T-helper 2 cell (primary cell): Measurements from ENCODE around the gene NDUFAF4.

Source experiments
- DNase-seq, 5 experiments: peaks; one replicate each; pipeline versions ENCODE4 v3.0.0 to v3.0.0-alpha.2; 2012 to 2022
- total RNA-seq, 2 donors: gene quantifications; one replicate each; lab custom pipeline; 2026; lab: John Stamatoyannopoulos, UW

NDUFAF4 gene
- total RNA-seq: 17.8 to 18.7 reads per million in 2 donors

DNA sequence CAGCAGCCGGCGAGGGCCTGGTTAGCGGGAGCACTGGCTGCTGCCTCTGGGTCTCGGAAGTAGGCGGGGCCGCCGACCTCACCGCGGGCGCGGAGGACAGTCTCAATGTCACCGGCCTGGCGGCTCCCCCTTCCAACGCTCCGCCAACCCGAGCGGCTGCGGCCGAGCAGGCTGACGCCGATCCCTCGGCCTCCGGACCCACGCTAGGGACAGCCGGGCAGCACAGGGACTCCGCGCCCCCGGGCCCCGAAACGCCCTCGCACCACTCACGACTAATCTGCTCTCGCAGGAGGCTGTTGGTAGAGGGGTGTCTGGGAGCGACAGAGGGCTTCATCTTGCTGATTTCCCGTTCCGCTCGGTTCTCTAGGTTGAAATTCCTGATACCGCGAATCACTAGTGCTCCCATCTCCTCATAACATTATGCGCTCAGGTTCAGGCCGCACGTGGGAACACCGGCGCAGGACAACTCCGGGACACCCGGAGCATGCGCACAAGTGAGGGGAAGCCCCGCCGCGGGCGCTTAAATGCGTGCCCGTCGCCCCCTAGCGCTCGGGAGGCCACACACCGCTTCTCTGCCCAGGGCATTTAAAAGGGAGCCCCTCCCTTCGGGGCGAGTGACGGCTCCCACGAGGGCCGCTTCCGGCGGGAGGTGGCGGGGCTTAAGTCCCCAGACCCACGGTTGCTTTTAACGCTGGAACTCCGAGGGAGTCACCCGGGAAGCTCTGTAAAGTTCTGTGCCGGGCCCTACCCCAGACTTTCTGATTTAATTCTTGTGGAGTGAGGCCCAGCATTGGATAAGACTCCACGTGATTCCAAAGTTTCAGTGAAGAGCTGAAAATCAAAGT lies at the start of gene NDUFAF4:
TSS of gene NDUFAF4 (minus strand) at position 496 of the 845 bp plus-strand sequence. CDS start at position 406, 90 bp downstream.
- peak; percentile 93 to 95 (median 93) for DNase-seq

DNA sequence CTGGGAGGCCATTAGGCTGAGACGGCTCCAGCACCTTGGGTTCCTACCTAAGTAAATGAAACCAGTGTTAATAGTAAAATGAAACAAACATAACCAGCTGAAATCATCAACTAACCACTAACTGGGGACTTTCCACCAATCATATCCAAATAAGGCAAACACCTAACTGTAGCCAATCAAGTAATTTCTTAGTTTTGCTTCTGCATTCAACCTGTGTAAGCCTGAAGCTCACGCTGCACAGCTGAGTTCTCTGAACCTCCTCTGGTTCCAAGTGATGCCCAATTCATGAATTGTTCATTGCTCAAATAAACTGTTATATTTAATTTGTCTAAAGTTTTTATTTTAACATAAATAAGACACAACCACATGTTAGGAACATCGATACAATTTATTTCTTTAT lies 49.4 kb upstream of the NDUFAF4 start:
- peak in 1 of 5 experiments; percentile 73 for DNase-seq

DNA sequence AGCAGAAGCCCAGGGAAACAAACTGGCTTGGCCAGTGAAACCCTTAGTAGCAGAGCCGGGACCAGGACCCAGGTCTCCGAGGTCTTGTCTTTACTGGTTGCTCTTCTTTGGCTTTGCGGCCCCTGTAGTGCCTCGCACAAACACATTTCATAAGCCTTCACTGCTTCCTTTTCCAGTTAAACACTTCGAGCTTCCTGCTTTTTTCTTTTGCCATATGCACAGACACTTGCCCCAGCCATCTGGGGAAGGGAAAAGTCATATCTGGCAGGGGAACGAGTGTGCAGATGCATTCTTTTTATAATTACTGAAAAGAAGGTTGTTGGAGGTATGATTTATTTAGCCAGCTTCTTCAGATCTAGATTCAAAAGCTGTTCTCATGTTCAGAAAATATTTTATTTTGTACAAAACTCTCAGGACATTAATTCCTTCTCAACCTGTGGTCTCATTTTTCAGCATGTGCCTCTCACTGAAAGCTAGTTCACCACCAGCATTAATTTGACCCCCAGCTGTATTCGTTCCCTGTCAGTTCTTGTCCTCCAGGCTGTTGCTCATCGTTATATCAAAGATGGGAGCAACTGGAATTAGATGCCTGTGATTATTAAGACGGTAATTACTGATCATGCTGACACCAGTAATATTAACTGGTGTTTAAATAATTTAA lies 46.0 kb upstream of the NDUFAF4 start:
- no peak for DNase-seq

DNA sequence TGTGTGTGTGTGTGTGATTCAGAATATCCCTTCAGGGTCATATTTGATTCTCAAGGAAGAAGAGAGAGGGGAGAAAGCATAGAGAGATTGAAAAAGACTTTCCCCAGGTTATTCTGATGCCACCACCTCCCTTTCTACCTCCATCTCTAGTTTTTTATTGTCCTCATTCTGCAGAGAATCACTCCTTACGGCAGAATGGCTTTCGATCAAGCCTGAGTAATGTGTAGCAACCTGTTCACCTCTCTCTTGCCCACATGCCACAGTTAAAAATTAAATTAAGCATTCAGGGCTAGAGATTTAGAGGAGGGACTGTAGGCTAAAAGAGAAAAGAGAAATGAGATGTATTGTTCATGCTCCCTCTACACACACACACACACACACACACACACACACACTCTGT lies 45.0 kb upstream of the NDUFAF4 start:
- DNase-seq: no peak

DNA sequence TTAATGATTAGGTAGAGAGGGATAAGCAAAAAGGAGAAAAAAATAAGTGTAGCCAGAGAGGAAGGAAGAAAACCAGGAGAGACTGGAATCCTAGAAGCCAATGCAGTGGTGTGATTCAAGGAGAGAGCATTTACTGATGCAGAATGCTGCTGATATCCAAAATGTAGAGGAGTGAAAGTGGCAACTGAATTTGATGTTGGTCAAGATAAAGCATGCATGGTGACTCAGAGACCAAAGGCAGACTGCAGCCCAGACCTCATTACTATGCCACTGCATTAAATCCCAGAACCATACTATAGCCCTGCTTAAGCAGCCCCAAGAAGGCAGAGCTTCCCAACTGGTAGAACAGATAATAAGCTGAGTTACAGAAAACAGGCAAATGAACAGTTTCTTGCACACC lies 42.6 kb upstream of the NDUFAF4 start:
- peak in 1 of 5 experiments; percentile 47 for DNase-seq

DNA sequence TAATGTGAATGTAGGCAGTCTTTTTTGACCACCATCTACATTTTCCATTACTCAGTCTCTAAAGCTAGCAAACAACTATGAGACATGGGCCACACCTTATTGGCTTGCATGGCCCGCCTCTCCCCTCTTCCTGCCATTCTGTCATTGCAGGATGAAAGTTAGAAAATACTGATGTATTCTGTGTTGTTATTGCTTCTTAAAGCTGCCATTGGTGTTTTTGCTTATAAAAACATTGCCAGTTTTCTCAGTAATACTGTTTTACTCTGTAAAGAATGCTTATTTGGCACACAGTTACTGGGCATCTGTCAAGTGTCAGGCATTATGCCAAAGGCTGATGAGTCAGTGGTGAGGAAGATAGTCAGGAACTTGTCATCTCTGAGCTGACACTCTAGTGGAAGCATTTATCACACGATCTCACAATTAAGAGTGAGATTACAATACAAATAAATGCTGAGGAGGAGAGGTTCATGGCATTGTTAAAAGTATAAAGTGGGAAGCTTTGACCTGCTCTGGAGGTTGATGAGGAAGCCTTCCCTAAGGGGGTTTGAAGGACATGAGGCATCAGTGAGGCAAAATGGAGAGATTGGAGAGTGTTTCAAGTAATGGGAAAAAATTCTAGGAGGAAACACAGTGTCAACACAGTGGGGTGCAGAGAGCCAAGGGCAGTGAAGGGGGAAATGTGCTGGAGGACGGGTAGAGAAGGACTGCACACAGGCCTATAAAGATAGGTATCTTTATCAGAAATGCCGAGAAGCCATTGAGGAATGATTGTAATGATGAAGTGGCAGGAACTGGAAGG lies 41.5 kb upstream of the NDUFAF4 start:
- DNase-seq: peak in 1 of 5 experiments; percentile 43

DNA sequence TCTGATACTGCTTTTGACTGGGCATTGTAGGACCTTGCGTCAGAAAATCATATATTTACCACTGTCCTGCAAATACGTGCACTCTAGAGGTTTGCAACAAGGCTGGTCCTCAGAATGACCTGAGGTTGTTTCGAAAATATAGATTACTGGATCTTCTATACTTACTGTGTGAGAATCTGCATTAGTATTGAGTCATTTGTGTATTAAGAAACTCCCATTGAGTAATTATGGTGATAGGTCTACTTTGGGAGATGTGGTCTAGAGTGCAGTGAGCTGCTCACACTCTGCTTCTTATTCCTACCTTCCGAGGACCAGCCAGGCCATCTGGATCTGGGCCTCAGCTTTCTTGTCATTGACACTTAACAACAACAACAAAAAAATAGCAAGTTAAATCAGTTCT lies 36.4 kb upstream of the NDUFAF4 start:
- no peak for DNase-seq

DNA sequence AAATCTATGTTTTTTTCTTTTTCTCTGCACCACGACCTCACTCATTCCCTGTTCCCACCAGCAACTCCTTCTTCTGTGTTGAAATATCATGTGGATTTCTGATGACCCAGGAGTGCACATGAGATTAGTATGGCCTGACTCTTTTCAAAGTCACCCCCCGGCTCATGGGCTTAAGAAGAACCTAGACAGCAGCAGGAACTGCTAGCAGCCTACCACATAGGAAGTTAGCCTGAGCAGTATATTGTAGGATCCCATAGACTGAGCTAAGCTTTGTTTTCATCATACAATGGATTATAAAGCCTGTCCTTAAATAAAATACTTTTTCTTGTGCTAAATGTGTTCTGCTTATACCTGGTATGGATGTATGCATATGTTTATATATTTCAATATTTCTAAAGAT lies 33.5 kb upstream of the NDUFAF4 start:
- DNase-seq: no peak

DNA sequence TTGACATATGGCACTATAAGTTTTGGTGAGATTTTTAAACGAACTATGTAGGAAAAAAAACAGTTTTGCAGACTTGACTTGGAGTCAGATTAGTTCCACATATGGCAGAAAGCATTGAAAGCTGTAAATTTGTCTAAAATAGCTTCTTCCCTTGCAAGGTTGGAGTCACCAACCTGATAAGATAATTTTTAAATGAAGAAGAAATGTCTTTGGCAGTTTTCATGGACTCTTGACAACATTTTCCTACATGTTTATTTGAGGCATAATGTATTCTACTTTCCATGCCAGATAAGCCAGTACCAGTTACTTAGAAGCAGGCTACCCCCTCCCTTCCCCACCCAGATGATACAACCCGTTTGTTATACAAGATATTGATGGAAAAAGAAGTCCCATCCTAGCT lies 32.0 kb upstream of the NDUFAF4 start:
- DNase-seq: no peak

DNA sequence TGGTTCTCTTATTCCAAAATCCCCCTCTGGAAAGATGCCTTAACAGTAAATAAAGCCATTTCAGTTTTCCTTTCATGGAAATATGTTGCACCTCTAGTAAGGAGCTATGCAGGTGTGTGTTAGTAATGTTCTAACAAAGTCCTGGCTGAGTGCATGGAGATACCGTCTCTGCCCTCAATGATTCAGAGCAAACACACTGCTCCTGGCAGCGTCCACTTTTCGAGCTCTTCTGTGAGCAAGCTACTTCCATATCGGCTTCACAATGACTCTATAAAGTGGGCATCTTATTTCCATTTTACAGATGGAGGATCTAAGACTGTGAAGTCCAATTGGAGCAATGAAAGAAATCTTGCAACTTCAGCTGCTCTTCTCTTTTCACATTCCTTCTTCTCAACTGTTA lies 30.0 kb upstream of the NDUFAF4 start:
- no peak for DNase-seq

DNA sequence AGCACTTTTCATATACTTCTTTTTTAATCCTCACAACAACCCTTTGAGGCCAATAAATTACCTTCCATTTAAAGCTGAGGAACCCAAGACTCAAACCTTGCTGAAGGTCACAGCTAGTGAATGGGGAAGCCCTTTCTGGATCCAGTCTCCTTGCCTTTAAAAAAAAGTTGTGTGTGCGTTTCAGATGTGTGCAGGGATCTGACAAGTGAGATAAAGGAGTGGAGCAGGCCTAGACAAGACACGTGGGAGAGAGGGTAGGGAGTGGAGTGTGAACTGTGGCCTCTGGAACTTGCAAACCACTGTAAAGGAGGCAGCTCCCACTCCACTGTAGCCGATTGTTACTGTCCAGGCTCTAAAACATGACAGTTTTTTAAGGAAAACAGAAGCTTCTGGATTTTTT lies 28.7 kb upstream of the NDUFAF4 start:
- DNase-seq: no peak

DNA sequence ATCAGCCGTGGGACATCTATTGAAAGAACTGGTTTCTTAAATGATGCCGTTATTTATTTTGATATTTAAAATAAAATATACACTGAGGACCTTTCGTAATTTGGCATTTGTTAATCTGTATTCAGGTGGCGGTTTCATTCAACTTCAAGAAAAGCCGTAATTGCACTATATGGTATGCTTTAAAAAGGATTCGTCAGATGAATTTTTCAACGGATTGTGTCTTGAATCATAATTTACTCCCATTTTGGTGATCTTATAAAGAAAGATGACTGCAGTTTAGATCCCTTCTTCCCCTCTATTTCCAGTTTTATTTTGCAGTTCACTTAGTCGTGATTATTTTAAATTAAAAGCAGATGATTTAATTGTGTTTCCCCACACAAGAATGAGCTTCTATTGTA lies 27.6 kb upstream of the NDUFAF4 start:
- no peak for DNase-seq

DNA sequence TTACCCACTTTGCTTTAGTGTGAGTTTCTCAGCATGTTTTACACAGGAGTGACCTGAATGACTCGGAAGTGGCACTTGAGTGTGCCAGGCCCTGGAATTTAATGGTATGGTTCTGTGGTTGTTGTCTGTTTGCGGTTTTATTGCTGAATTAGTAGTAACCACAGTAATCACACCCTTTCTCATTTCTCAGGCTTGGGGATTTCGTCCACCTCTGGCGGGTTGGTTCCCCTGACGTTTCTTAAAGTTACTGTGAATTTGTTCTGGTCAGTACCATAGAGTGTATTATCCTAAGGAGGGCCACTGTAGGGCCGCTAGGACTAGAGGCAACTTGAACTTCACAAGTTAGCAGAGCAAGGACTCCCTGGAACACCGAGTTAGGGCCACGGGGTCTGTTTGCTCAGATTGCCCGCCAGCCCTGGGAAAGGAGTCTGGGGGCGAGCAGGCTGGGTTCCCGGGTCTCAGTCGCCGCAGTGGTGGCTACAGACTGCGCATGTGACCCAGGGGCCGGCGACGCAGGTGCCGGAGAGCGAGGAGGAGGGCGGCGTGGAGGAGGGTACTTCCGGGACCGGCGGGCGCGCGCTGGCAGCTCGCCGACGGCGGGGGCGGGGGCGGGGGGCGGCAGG lies 26.3 kb upstream of the NDUFAF4 start:
- DNase-seq: peak in 2 of 5 experiments; percentile 69 to 75

DNA sequence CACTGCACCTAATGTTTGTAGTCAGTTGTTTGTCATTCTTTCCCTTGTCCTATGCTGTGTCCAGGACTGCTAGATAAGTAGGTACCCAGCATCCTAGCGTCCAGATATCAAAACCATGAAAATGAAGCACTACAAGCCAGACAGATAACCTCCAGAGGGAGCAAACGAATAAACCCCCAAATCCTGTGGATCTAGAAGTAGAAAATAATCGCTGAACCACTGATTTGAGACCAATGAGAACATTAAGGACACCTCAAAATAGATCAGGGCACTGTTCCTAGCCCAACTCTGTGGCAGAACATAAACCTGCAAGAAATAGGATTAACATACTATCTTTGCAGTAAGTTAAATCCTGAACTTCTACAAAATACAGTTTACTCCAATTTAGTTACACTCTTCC lies 25.7 kb upstream of the NDUFAF4 start:
- no peak for DNase-seq

DNA sequence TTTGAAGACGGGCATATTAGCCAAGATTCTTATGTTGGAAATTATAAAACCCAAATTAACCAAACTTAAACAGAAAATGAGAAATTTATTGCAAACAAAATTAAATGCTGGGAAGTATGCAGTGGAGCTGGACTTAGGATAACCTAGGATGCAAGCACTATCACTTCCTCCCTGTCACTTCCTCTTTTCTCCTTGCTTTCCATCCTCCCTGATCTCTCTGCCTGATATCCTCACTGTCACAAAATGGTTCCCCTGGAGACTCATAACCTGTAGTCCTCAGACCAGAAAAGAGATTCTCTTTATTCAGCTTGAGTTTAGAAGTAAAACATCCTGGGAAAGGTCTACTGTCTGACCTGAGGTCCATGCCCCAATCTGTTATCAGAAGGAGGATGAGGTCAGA lies 19.4 kb upstream of the NDUFAF4 start:
- no peak for DNase-seq

DNA sequence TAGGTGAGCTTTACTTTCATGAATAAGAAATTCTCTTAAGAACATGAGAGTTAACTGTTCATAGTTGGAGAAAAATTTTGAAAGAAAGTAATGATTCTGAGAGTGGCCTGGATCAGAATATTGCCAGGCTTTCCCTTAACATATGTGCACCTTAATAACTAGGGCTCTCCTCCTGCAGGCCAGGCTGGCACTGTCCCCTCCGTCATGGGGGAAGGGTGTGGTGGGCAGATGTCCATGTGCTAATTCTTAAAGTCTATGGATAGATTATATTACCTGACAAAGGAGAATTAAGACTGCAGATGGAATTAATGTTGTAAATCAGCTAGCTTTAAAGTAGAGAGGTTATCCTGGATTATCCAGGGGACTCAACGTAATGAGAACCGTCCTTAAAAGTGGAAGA lies 15.9 kb upstream of the NDUFAF4 start:
- no peak for DNase-seq

DNA sequence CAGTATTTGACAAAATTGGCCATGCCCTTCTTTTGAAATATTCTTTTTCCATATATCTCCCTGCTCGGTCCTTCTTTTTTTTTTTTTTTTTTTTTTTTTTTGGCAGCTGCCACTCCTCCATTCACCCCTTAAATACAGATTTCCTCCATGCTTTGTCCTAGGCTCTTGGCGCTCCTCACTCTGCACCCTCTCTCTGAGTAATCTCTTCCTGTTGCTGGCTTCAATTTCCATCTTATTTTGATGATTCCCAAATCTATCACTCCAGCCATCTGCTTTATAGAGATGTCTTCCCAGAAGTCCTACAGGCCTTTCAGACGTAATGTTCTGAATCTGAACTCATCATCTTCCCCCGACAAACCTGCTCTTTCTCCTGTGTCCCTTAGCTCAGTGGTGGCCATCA lies 14.1 kb upstream of the NDUFAF4 start:
- DNase-seq: no peak

DNA sequence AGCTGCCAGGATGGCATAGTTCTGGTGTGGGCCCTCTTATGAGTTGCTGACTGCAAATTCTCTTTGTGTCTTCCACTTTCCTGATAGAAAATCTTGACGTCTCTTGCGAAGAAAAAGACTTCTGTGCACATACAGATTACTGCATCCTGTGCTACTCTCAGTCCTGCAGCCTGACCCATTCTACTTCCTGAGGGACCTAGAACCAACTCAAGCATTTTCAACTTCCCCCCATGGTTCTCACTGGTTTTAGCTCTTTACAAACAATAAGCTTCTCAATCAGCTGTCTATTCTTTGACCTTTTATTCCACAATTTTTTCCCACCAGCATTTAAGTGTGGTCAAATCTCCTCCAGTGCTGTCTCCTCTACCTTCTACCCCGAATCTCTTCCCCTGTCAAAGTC lies 13.5 kb upstream of the NDUFAF4 start:
- DNase-seq: no peak

DNA sequence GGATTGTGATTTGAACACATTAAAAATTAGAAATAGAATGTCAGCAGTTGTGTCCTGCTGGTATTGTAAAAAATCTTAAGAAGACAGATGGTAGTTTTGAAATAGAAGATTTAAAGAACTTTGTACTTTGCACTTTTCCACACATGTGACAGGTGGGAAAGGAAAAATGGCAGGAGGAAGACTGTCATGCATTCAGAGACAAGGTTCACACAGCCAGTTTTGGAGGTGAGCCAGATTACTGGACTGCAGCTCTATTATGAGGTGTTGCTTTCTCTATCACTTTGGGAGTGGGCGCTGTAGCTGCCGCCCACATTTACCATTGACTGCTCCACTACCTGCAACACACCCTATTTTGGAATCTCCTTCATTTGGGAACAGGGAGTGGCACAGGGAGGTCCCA lies 12.1 kb upstream of the NDUFAF4 start:
- no peak for DNase-seq

DNA sequence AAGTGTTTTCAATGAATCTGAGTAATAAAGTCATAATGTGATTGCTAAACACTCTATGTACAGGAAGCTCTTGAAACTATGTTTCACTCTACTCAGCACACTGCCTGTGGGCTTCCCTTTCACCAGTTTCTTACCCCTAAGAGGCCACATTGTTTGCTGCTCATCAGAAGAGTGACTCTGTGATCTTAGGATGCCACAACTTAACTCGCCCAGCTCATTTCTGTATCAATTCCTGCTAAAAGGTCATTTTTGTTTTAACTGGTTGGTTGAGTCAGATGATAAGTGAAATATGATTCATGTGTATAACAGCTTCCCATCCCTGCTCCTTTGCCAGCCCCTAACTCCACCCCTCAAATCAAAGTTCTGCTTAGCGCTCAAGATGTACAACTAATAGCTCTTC lies 9.8 kb upstream of the NDUFAF4 start:
- peak in 1 of 5 experiments; percentile 92 for DNase-seq

DNA sequence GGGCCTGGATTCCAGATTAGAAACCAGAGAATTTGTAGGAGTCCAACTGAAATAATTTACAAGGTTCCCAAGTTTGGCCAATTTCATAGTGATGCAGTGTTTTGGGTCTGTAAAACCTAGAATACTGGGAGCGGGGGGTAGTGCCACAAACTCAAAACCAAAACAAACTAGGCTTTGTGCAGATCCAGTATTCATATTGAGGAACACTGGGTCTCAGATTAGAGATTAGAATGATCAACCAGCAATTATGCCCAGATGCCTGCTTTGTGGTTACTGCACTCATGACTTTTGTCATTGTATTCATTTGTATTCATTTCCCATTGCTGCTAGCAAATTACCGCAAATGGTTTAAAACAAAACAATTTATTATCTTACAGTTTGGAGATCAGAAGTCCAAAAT lies 3.2 kb upstream of the NDUFAF4 start:
- DNase-seq: no peak

DNA sequence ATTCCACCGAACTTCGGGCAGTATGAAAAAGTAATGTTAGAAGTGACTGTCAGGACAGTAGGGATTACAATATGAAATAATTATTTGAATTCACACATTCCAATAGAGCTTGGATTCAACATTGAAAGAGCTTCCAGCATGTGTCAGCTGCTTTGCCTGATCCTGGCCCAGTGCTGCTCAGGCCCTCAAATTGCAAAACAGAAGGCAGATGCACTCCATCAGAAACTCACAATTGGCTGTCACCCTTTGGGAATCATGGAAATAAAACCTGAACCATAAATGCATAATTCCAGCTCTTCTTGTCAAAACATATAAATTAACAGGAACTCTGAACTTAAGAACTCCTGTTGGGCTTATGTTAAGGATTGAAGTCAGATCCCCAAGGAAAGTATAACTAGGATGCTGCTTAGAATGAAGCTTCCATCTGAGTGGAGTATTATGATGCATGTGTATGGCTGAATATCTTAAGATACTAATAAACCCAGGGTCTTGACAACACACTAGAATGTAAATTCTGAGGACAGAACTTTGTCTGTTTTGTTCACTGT lies 1.8 kb upstream of the NDUFAF4 start:
- DNase-seq: no peak

DNA sequence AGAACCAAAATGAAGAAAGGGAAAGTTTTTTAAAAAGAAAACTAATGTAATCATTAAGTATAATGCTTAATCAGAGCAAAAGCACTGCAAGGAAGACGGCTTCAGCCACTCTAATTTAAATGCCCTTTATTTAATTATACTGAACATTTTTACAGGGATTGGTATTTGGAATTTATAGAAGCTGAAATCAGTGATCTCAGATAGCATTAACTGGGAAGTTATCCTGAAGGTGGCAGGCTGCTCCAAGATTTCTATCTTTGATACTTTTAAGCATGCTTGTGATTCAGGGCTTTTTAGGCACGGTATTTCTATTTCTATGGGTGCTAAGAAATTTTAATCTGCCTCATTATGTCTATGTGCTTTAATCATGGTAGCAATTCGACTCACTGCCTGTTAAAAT lies 1.3 kb upstream of the NDUFAF4 start:
- DNase-seq: no peak
